Measurements from ENCODE around the gene TANC1.
"Not testable (repeated sequence)": the region's sequence is repeated elsewhere in the genome, so short reads cannot be mapped to it uniquely, and the experiment has no call there.

The TANC1 gene

GRCh38 chr2:159088906-159089305 is 120.5 kb downstream of the TANC1 start:
- ATAC-seq, result no peak
- no peak for DNase-seq (ENCODE audit: low spot score in 2 of 2)
- Mint-ChIP-seq H3K4me1 (peaks cover 30% of the 10 kb centered on the region), H3K4me3 (no peak overlapping the region), H3K36me3 (no peaks in the 10 kb centered on the region), H3K9me3 (no peaks in the 10 kb centered on the region), H3K27ac (no peak overlapping the region)

- Mint-ChIP-seq H3K9me3 (no peaks in the 10 kb centered on the region), H3K4me1 (peaks cover 36% of the 10 kb centered on the region), H3K27ac (no peak overlapping the region), H3K36me3 (no peaks in the 10 kb centered on the region), H3K4me3 (no peak overlapping the region)
- no peak for DNase-seq (ENCODE audit: low spot score in 2 of 2)
- no peak for ATAC-seq
Observed at GRCh38 chr2:159089543-159089942, 121.1 kb downstream of the TANC1 start.

- Mint-ChIP-seq H3K27ac (no peak overlapping the region), H3K4me3 (no peak overlapping the region), H3K9me3 (peaks cover under 1% of the 10 kb centered on the region), H3K36me3 (no peaks in the 10 kb centered on the region), H3K4me1 (peaks cover 38% of the 10 kb centered on the region)
- DNase-seq (ENCODE audit: low spot score in 2 of 2), result no peak
- no peak for ATAC-seq
Observed at GRCh38 chr2:159090514-159091201, 122.2 kb downstream of the TANC1 start.

- Mint-ChIP-seq H3K27ac (no peak overlapping the region), H3K36me3 (no peaks in the 10 kb centered on the region), H3K9me3 (peaks cover 4% of the 10 kb centered on the region), H3K4me3 (peak overlapping the region; percentile 7), H3K4me1 (peaks cover 38% of the 10 kb centered on the region)
- ATAC-seq (no peak), DNase-seq (ENCODE audit: low spot score in 2 of 2) (no peak)
Observed at GRCh38 chr2:159091381-159091780, 122.9 kb downstream of the TANC1 start.

GRCh38 chr2:159091976-159092375 is 123.5 kb downstream of the TANC1 start:
- no peak overlapping the region for H3K27ac Mint-ChIP-seq
- no peaks in the 10 kb centered on the region for H3K36me3 Mint-ChIP-seq
- H3K4me3 Mint-ChIP-seq, result peak overlapping the region; percentile 7

GRCh38 chr2:159093497-159093896 is 125.1 kb downstream of the TANC1 start:
- peaks cover 42% of the 10 kb centered on the region for H3K4me1 Mint-ChIP-seq
- DNase-seq (ENCODE audit: low spot score in 2 of 2) (no peak), ATAC-seq (no peak)
- H3K27ac Mint-ChIP-seq, result peak overlapping the region; percentile 77
- peaks cover 11% of the 10 kb centered on the region for H3K9me3 Mint-ChIP-seq
- H3K4me3 Mint-ChIP-seq, result no peak overlapping the region
- H3K36me3 Mint-ChIP-seq, result no peaks in the 10 kb centered on the region

More at GRCh38 chr2:159091976-159092375, 123.5 kb downstream of the TANC1 start:
- ATAC-seq (no peak), DNase-seq (ENCODE audit: low spot score in 2 of 2) (no peak)
- peaks cover 10% of the 10 kb centered on the region for H3K9me3 Mint-ChIP-seq
- H3K4me1 Mint-ChIP-seq, result peaks cover 38% of the 10 kb centered on the region

- DNase-seq (ENCODE audit: low spot score in 2 of 2) (no peak), ATAC-seq (peak; percentile 87)
- peaks cover 49% of the 10 kb centered on the region for H3K4me1 Mint-ChIP-seq
- H3K4me3 Mint-ChIP-seq, result no peak overlapping the region
- peak overlapping the region; percentile 77 for H3K27ac Mint-ChIP-seq
- H3K9me3 Mint-ChIP-seq, result peaks cover 11% of the 10 kb centered on the region
- no peaks in the 10 kb centered on the region for H3K36me3 Mint-ChIP-seq
Observed at GRCh38 chr2:159094173-159094737, 125.8 kb downstream of the TANC1 start.

- H3K27ac Mint-ChIP-seq, result no peak overlapping the region
- no peak overlapping the region for H3K4me3 Mint-ChIP-seq
- ATAC-seq (no peak), DNase-seq (ENCODE audit: low spot score in 2 of 2) (no peak)
- peaks cover 11% of the 10 kb centered on the region for H3K9me3 Mint-ChIP-seq
- peaks cover 46% of the 10 kb centered on the region for H3K4me1 Mint-ChIP-seq
- H3K36me3 Mint-ChIP-seq, result no peaks in the 10 kb centered on the region
Observed at GRCh38 chr2:159095813-159096212, 127.4 kb downstream of the TANC1 start.

- DNase-seq (ENCODE audit: low spot score in 2 of 2); H3K4me3 Mint-ChIP-seq; ATAC-seq; H3K27ac Mint-ChIP-seq; H3K36me3 Mint-ChIP-seq: not testable (repeated sequence)
- peaks cover 11% of the 10 kb centered on the region for H3K9me3 Mint-ChIP-seq
- H3K4me1 Mint-ChIP-seq, result peaks cover 45% of the 10 kb centered on the region
Observed at GRCh38 chr2:159096302-159096855, 127.9 kb downstream of the TANC1 start.

GRCh38 chr2:159096901-159097300 is 128.5 kb downstream of the TANC1 start:
- ATAC-seq (no peak), DNase-seq (ENCODE audit: low spot score in 2 of 2) (no peak)
- peaks cover 11% of the 10 kb centered on the region for H3K9me3 Mint-ChIP-seq
- H3K4me3 Mint-ChIP-seq, result no peak overlapping the region
- no peak overlapping the region for H3K27ac Mint-ChIP-seq
- no peaks in the 10 kb centered on the region for H3K36me3 Mint-ChIP-seq
- peaks cover 40% of the 10 kb centered on the region for H3K4me1 Mint-ChIP-seq

- peaks cover 25% of the 10 kb centered on the region for H3K4me1 Mint-ChIP-seq
- H3K9me3 Mint-ChIP-seq, result peaks cover 11% of the 10 kb centered on the region
- no peaks in the 10 kb centered on the region for H3K36me3 Mint-ChIP-seq
Observed at GRCh38 chr2:159098361-159098760, 129.9 kb downstream of the TANC1 start.

GRCh38 chr2:159098921-159099411 is 130.5 kb downstream of the TANC1 start:
- Mint-ChIP-seq H3K4me3 (no peak overlapping the region), H3K4me1 (peaks cover 20% of the 10 kb centered on the region), H3K36me3 (no peaks in the 10 kb centered on the region), H3K27ac (no peak overlapping the region), H3K9me3 (peaks cover 11% of the 10 kb centered on the region)
- DNase-seq (ENCODE audit: low spot score in 2 of 2) (no peak), ATAC-seq (peak; percentile 51)

More at GRCh38 chr2:159098361-159098760, 129.9 kb downstream of the TANC1 start:
- Mint-ChIP-seq H3K27ac (no peak overlapping the region), H3K4me3 (no peak overlapping the region)
- no peak for ATAC-seq
- no peak for DNase-seq (ENCODE audit: low spot score in 2 of 2)

GRCh38 chr2:159101755-159102489 is 133.5 kb downstream of the TANC1 start:
- no peak for ATAC-seq
- DNase-seq (ENCODE audit: low spot score in 2 of 2), result no peak
- Mint-ChIP-seq H3K9me3 (peaks cover 1% of the 10 kb centered on the region), H3K4me1 (peaks cover 13% of the 10 kb centered on the region), H3K27ac (no peak overlapping the region), H3K36me3 (no peaks in the 10 kb centered on the region), H3K4me3 (no peak overlapping the region)

- Mint-ChIP-seq H3K4me3 (no peak overlapping the region), H3K27ac (no peak overlapping the region), H3K4me1 (peaks cover 10% of the 10 kb centered on the region), H3K9me3 (no peaks in the 10 kb centered on the region), H3K36me3 (no peaks in the 10 kb centered on the region)
- DNase-seq (ENCODE audit: low spot score in 2 of 2) (no peak), ATAC-seq (no peak)
Observed at GRCh38 chr2:159103411-159103810, 135.0 kb downstream of the TANC1 start.

GRCh38 chr2:159106109-159106508 is 137.7 kb downstream of the TANC1 start:
- no peak overlapping the region for H3K27ac Mint-ChIP-seq
- no peaks in the 10 kb centered on the region for H3K36me3 Mint-ChIP-seq
- no peak overlapping the region for H3K4me3 Mint-ChIP-seq
- DNase-seq (ENCODE audit: low spot score in 2 of 2) (no peak), ATAC-seq (no peak)
- no peaks in the 10 kb centered on the region for H3K4me1 Mint-ChIP-seq
- H3K9me3 Mint-ChIP-seq, result no peaks in the 10 kb centered on the region

Data from stimulated activated effector memory CD8-positive, alpha-beta T cell treated with anti-CD3 and anti-CD28 coated beads, Interleukin-12 subunit alpha, Interleukin-12 subunit beta, amount 100 ng/mL, for 72 hours (primary cell).